ENCODE measurements around the gene MYLK4.
A peak's percentile ranks its signal among the peaks of the same experiment; 100 is the strongest.

Gene MYLK4

GRCh38 chr6:2695454-2696095, 55.1 kb downstream of the MYLK4 start:
- TF ChIP-seq, protein P1, sequence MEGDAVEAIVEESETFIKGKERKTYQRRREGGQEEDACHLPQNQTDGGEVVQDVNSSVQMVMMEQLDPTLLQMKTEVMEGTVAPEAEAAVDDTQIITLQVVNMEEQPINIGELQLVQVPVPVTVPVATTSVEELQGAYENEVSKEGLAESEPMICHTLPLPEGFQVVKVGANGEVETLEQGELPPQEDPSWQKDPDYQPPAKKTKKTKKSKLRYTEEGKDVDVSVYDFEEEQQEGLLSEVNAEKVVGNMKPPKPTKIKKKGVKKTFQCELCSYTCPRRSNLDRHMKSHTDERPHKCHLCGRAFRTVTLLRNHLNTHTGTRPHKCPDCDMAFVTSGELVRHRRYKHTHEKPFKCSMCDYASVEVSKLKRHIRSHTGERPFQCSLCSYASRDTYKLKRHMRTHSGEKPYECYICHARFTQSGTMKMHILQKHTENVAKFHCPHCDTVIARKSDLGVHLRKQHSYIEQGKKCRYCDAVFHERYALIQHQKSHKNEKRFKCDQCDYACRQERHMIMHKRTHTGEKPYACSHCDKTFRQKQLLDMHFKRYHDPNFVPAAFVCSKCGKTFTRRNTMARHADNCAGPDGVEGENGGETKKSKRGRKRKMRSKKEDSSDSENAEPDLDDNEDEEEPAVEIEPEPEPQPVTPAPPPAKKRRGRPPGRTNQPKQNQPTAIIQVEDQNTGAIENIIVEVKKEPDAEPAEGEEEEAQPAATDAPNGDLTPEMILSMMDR (IDR thresholded peaks at IDR 0.05; ENCODE audit: low read depth, low read length): peak; percentile 32
- DNase-seq (ENCODE audit: extremely low read depth, low read depth): no peak

DNA sequence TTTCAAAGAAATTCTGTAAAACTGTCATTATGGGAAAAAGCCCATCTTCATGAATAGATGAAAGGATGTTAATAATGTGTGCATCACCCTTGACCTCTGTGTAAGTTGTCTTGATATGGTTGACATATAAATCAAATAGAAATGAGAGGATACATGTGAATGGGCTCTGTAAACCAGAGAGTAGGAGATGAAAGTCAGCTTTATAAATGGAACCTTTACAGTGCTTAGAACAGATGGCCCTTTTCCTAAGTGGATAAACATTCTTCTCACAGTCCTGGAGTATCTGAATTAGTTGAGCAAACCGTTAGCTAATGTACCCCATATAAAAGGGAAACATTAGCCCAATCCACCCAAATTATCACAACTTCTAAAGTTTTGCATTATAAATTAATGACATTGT, 57.5 kb downstream of the MYLK4 start:
- no peak for DNase-seq (ENCODE audit: extremely low read depth, low read depth)
- TF ChIP-seq, protein P1 (IDR thresholded peaks at IDR 0.05; ENCODE audit: low read depth, low read length): no peak

- TF ChIP-seq, protein P1 (IDR thresholded peaks at IDR 0.05; ENCODE audit: low read depth, low read length): no peak
- peak; percentile 12 for DNase-seq (ENCODE audit: extremely low read depth, low read depth)
These were observed 62.2 kb downstream of the MYLK4 start for GRCh38 chr6:2688401-2689064.

GRCh38 chr6:2687456-2687855, 63.3 kb downstream of the MYLK4 start:
- TF ChIP-seq, protein P1 (IDR thresholded peaks at IDR 0.05; ENCODE audit: low read depth, low read length): no peak
- no peak for DNase-seq (ENCODE audit: extremely low read depth, low read depth)

DNA sequence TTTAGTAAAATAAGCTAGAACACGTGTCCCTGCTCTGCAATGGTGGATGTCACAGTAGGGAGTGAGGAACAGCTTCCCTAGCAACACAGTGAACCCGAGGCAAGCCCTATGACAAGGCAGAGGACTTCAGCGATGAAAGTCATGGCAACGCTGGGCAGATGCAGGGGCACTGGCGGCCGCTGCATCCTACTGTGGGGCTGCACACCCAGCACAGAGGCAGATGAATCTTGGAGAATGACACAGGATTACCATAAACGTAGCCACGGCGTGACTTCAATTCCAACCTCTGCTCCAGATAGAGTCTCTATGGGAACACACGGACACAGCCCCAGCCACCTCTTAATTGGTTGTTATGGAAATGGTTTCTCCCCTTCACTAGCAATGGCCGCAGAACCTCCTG, 64.2 kb downstream of the MYLK4 start:
- no peak for DNase-seq (ENCODE audit: extremely low read depth, low read depth)
- TF ChIP-seq, protein P1 (IDR thresholded peaks at IDR 0.05; ENCODE audit: low read depth, low read length): no peak

- TF ChIP-seq, protein P1 (IDR thresholded peaks at IDR 0.05; ENCODE audit: low read depth, low read length): no peak
- DNase-seq (ENCODE audit: extremely low read depth, low read depth): no peak
These were observed 65.7 kb downstream of the MYLK4 start for GRCh38 chr6:2684766-2685754.

Data from AG09319 (cell line).